OCI-LY1 (cell line): Measurements from ENCODE around the gene HDAC8.

Experiments used
- H2AFZ ChIP-seq: fragments of 200-600 bp; sonication (generic), shearing (Covaris generic); 2 replicates; pipeline ENCODE4 v1.6.0; 2014; ENCODE audit warnings: antibody characterized with exemption, mild to moderate bottlenecking, low read length
- H3F3A ChIP-seq: fragments of 200-600 bp; sonication (generic), shearing (Covaris generic); 2 replicates; pipeline ENCODE4 v1.6.0; 2014; ENCODE audit warnings: mild to moderate bottlenecking, antibody characterized with exemption, low read length, moderate library complexity; ENCODE audit not compliant: insufficient read depth
- H3K27ac ChIP-seq: fragments of 200-600 bp; sonication (generic); 2 replicates; pipeline ENCODE4 v1.5.1; 2014; ENCODE audit warnings: low read length, mixed run types, mild to moderate bottlenecking, low read depth; ENCODE audit not compliant: poor library complexity, severe bottlenecking
- H3K27me3 ChIP-seq: fragments of 200-600 bp; sonication (generic); 2 replicates; pipeline ENCODE4 v1.6.0; 2014; ENCODE audit warnings: antibody characterized with exemption, mild to moderate bottlenecking, low read length, moderate library complexity; ENCODE audit not compliant: insufficient read depth
- H3K36me3 ChIP-seq: fragments of 200-600 bp; sonication (generic); 2 replicates; pipeline ENCODE4 v1.6.1; 2014; ENCODE audit warnings: mild to moderate bottlenecking, antibody characterized with exemption, low read length, moderate library complexity, mixed read lengths; ENCODE audit not compliant: insufficient read depth
- H3K4me1 ChIP-seq: fragments of 200-600 bp; sonication (generic); 2 replicates; pipeline ENCODE4 v1.5.1; 2014; ENCODE audit warnings: mild to moderate bottlenecking, low read length, moderate library complexity; ENCODE audit not compliant: insufficient read depth, severe bottlenecking
- H3K4me2 ChIP-seq: fragments of 200-600 bp; sonication (generic), shearing (Covaris generic); 2 replicates; pipeline ENCODE4 v1.6.1; 2014; ENCODE audit warnings: low read length
- H3K4me3 ChIP-seq: fragments of 200-600 bp; sonication (generic); 2 replicates; pipeline ENCODE4 v1.5.1; 2014; ENCODE audit warnings: low read length, low read depth, mild to moderate bottlenecking, mixed read lengths; ENCODE audit not compliant: poor library complexity, severe bottlenecking
- H3K79me2 ChIP-seq: fragments of 200-600 bp; shearing (Covaris generic); 2 replicates; pipeline ENCODE4 v1.6.1; 2016; ENCODE audit warnings: mixed run types, low read length, mixed read lengths; ENCODE audit not compliant: insufficient read depth
- H3K9ac ChIP-seq: fragments of 200-600 bp; sonication (generic), shearing (Covaris generic); 2 replicates; pipeline ENCODE4 v1.6.1; 2014; ENCODE audit warnings: mild to moderate bottlenecking, low read length, mixed read lengths
- H3K9me2 ChIP-seq: fragments of 200-600 bp; sonication (generic), shearing (Covaris generic); 2 replicates; pipeline ENCODE4 v1.6.1; 2014; ENCODE audit warnings: low read depth, mild to moderate bottlenecking, low read length, mixed read lengths
- H3K9me3 ChIP-seq: fragments of 200-600 bp; shearing (Covaris generic); 2 replicates; pipeline ENCODE4 v1.6.1; 2014; ENCODE audit warnings: low read length, mixed read lengths
- H4K20me1 ChIP-seq: fragments of 200-600 bp; sonication (generic), shearing (Covaris generic); 2 replicates; pipeline ENCODE4 v1.6.0; 2016; ENCODE audit warnings: mild to moderate bottlenecking, low read length; ENCODE audit not compliant: insufficient read depth
- CTCF ChIP-seq: fragments of 200-600 bp; sonication (generic), shearing (Covaris generic); IDR thresholded peaks from 2 replicates; pipeline ENCODE4 v1.5.1; 2017; ENCODE audit warnings: mild to moderate bottlenecking, antibody characterized with exemption, low read length, moderate library complexity, mixed read lengths
- EZH2 ChIP-seq: fragments of 200-600 bp; sonication (generic), shearing (Covaris generic); IDR thresholded peaks from 2 replicates; pipeline ENCODE4 v1.8.0; 2017; ENCODE audit warnings: borderline replicate concordance, mixed run types, mild to moderate bottlenecking, antibody characterized with exemption, low read length, moderate library complexity, mixed read lengths

Gene HDAC8

GRCh38 chrX:72393836-72394517 lies 178.7 kb downstream of the HDAC8 start:
- Histone ChIP-seq H3K9ac (no peak overlapping the region), H3K79me2 (no peaks in the 10 kb centered on the region), H3K9me2 (no peaks in the 10 kb centered on the region), H3K4me2 (no peak overlapping the region), H3K27ac (no peak overlapping the region), H3K4me3 (no peak overlapping the region), H4K20me1 (no peaks in the 10 kb centered on the region), H3K36me3 (no peaks in the 10 kb centered on the region), H3K9me3 (no peaks in the 10 kb centered on the region), H3K27me3 (no peaks in the 10 kb centered on the region), H2AFZ (no peak overlapping the region), H3K4me1 (no peaks in the 10 kb centered on the region), H3F3A (no peaks in the 10 kb centered on the region)
- TF ChIP-seq EZH2 (no peak), CTCF (no peak)

GRCh38 chrX:72392816-72393800 lies 179.5 kb downstream of the HDAC8 start:
- Histone ChIP-seq H3K4me3 (no peak overlapping the region), H3K9ac (no peak overlapping the region), H3K79me2 (no peaks in the 10 kb centered on the region), H3K9me2 (no peaks in the 10 kb centered on the region), H3K27me3 (no peaks in the 10 kb centered on the region), H3F3A (no peaks in the 10 kb centered on the region), H4K20me1 (no peaks in the 10 kb centered on the region), H3K4me2 (no peak overlapping the region), H2AFZ (no peak overlapping the region), H3K27ac (no peak overlapping the region), H3K4me1 (no peaks in the 10 kb centered on the region), H3K36me3 (no peaks in the 10 kb centered on the region), H3K9me3 (no peaks in the 10 kb centered on the region)
- no peak for TF ChIP-seq EZH2
- TF ChIP-seq CTCF = no peak

- H3K4me1 ChIP-seq = no peaks in the 10 kb centered on the region
- no peaks in the 10 kb centered on the region for H4K20me1 ChIP-seq
- no peaks in the 10 kb centered on the region for H3K79me2 ChIP-seq
- H3F3A ChIP-seq = no peaks in the 10 kb centered on the region
- no peak overlapping the region for H3K9ac ChIP-seq
- H2AFZ ChIP-seq = no peak overlapping the region
- no peak for TF ChIP-seq EZH2
- H3K4me2 ChIP-seq = no peak overlapping the region
- no peaks in the 10 kb centered on the region for H3K9me2 ChIP-seq
- no peak overlapping the region for H3K4me3 ChIP-seq
- H3K36me3 ChIP-seq = no peaks in the 10 kb centered on the region
- H3K9me3 ChIP-seq = no peaks in the 10 kb centered on the region
- H3K27me3 ChIP-seq = no peaks in the 10 kb centered on the region
- no peak overlapping the region for H3K27ac ChIP-seq
Observed at GRCh38 chrX:72392042-72392441, 180.6 kb downstream of the HDAC8 start.
